ENCODE data around the gene SUMF1. TPM values are rescaled to one million over a fixed set of nuclear protein-coding genes. Genes with fewer than 3 reads are reported as not detected.

Gene SUMF1
- total RNA-seq, 1 donor from 2014 or later, result 8.6 TPM

- H3K4me3 ChIP-seq, result no peak overlapping the region
- no peaks in the 10 kb centered on the region for H3K9me3 ChIP-seq (replicated peaks)
- no peak overlapping the region for H3K27ac ChIP-seq (replicated peaks)
- H3K4me1 ChIP-seq, result no peaks in the 10 kb centered on the region
- no peaks in the 10 kb centered on the region for H3K27me3 ChIP-seq (ENCODE audit: low read depth)
- DNase-seq, result no peak
- H3K36me3 ChIP-seq, result peaks cover 5% of the 10 kb centered on the region
- intact Hi-C loops (cut with micrococcal nuclease), result no loop called here
- no peak for TF ChIP-seq CTCF (IDR thresholded peaks at IDR 0.05; ENCODE audit: borderline replicate concordance)
Observed at GRCh38 chr3:4438296-4438695, 28.8 kb downstream of the SUMF1 start.

DNA sequence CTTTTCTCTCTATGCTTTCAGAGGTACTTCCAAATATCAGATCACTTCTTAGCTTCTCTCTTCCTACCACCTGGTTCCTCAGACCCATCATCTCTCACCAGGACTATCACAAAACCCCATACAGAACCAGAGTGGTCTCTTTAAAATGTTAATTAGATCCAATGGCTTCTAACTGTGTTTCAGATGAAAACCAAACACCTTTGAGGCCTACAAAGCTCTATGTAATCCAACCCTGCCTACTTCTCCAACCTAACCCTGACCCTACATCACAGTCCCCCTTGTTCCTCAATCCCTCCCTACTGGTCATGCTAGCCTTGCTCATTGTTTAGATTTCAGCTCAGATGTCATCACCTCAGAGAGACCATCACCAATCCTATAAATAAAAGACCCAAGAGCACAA is 34.8 kb downstream of the SUMF1 start:
- Histone ChIP-seq H3K9me3 (replicated peaks) (peaks cover 12% of the 10 kb centered on the region), H3K27ac (replicated peaks) (no peak overlapping the region), H3K36me3 (peaks cover 17% of the 10 kb centered on the region), H3K4me1 (peaks cover 13% of the 10 kb centered on the region), H3K27me3 (ENCODE audit: low read depth) (no peaks in the 10 kb centered on the region), H3K4me3 (no peak overlapping the region)
- intact Hi-C loops (cut with micrococcal nuclease), result no loop called here
- TF ChIP-seq CTCF (IDR thresholded peaks at IDR 0.05; ENCODE audit: borderline replicate concordance), result no peak
- no peak for DNase-seq

DNA sequence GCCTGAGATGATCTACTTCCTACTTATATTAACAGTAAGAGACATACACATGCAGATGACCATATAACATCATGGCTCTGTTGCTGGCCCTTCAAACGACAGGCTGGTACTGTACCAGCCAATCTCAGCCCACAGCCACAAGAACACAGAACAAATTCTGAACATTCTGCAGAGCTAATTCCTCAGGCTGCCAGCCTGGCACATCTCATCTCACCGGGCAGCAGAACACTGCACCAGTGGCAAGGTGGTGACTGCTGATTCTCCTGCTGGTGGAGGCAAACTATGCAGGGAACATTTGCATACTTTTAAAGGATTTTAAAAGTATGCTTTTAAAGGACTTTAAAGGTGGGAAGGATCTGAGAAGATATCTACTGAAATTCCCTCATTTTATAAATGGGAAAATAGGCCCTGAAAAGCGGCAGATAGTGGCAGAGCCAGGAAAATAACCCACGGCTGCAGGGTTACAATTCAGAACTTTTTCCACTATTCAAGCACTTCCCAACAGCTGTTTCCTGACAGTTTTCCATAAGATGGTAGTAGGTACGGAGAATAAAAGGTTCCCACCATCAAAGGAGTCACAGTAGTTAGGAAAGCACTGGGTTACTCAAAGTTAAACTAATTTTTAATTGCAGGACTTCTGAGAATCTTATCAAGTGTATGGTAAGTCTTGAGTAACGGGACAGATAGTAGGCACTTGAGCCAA is 37.3 kb downstream of the SUMF1 start:
- Histone ChIP-seq H3K36me3 (peaks cover 17% of the 10 kb centered on the region), H3K4me1 (peaks cover 13% of the 10 kb centered on the region), H3K4me3 (no peak overlapping the region), H3K9me3 (replicated peaks) (peaks cover 12% of the 10 kb centered on the region), H3K27ac (replicated peaks) (no peak overlapping the region), H3K27me3 (ENCODE audit: low read depth) (no peaks in the 10 kb centered on the region)
- TF ChIP-seq CTCF (IDR thresholded peaks at IDR 0.05; ENCODE audit: borderline replicate concordance), result peak; percentile 32
- intact Hi-C loops (cut with micrococcal nuclease), result no loop called here
- no peak for DNase-seq

DNA sequence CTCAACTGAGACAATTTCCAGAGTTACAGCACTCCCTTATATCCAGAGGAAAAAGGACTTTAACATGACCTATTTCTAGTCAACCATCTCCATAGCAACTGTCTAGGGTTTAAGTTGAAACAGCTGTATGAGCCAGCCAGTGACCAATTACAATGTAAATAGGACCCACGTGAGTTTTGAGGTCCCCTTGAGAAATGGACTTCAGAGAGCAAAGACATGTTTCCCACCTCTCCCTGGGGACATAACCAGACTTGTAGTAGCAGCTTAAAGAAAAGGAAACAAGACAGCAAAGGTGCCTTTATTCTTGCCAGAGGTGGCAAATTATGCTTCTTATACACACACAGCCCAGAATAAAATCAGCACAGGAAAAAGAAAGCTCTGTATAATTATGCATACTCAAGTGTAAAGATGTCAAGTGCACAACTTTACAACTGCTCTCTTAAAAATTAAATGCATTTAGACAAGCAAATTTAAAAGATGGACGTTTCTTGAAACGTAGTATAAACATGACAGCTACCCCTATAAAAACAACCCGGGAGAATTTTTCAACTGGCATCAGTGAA is 40.2 kb downstream of the SUMF1 start:
- peaks cover 8% of the 10 kb centered on the region for H3K36me3 ChIP-seq
- intact Hi-C loops (cut with micrococcal nuclease), result no loop called here
- H3K4me1 ChIP-seq, result peaks cover 13% of the 10 kb centered on the region
- TF ChIP-seq CTCF (IDR thresholded peaks at IDR 0.05; ENCODE audit: borderline replicate concordance), result no peak
- no peak for DNase-seq
- H3K4me3 ChIP-seq, result no peak overlapping the region
- peaks cover 9% of the 10 kb centered on the region for H3K9me3 ChIP-seq (replicated peaks)
- peak overlapping the region; percentile 41 for H3K27ac ChIP-seq (replicated peaks)
- H3K27me3 ChIP-seq (ENCODE audit: low read depth), result no peaks in the 10 kb centered on the region

DNA sequence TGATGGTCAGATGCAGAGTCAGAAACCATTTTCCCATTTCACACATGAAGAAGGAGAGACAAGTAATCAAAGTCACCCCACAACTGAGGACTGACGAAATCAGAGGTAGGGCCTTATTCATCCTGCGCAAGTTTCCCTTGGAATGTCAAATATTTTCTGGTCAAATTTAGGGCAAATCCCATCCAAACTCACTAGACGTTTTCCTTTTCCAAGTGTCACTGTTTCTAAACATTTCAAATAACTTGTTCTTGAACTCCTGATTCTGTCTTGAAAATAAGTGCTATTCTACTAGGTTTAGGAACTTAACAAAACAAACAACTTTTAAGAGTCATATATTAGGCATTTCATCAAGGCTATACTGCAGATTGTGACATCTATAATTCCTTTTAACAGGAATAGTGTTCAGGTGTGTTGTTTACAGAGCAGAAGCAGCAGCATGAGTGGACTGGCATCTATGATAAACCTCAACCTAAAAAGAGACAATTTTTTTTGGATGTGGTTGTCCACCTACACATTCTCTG is 40.7 kb downstream of the SUMF1 start:
- Histone ChIP-seq H3K4me1 (peaks cover 13% of the 10 kb centered on the region), H3K27ac (replicated peaks) (peak overlapping the region; percentile 41), H3K36me3 (peaks cover 2% of the 10 kb centered on the region), H3K9me3 (replicated peaks) (peaks cover 4% of the 10 kb centered on the region), H3K4me3 (no peak overlapping the region), H3K27me3 (ENCODE audit: low read depth) (no peaks in the 10 kb centered on the region)
- TF ChIP-seq CTCF (IDR thresholded peaks at IDR 0.05; ENCODE audit: borderline replicate concordance), result no peak
- no peak for DNase-seq
- intact Hi-C loops (cut with micrococcal nuclease), result no loop called here

Data from left ventricle myocardium inferior (tissue), 1 donor.